ENCODE measurements around the gene SYNGR1.
"Not testable (repeated sequence)": the region's sequence is repeated elsewhere in the genome, so short reads cannot be mapped to it uniquely, and the experiment has no call there.

The SYNGR1 gene

GRCh38 chr22:39319284-39320022 is 30.3 kb upstream of the SYNGR1 start, which contains the start of gene RPL3:
Gene RPL3, minus strand, starts transcription at chr22:39319623. Its CDS starts 26 bp downstream, at chr22:39319597.
- H3K27ac Mint-ChIP-seq = peak within 1 kb of the TSS; percentile 100
- peaks cover 49% of the 10 kb centered on the region for H3K36me3 Mint-ChIP-seq (ENCODE audit: low read depth)
- TF ChIP-seq CTCF (IDR thresholded peaks at IDR 0.05; ENCODE audit: unreplicated experiment in 3 of 3) = peak in 1 of 3 experiments; percentile 33
- no peaks in the 10 kb centered on the region for H3K9me3 Mint-ChIP-seq
- peak within 1 kb of the TSS; percentile 99 to 100 (median 100) for H3K4me3 Mint-ChIP-seq
- no peaks in the 10 kb centered on the region for H3K27me3 Mint-ChIP-seq (ENCODE audit: low read depth)
- H3K4me1 Mint-ChIP-seq = peaks cover 35% of the 10 kb centered on the region

- Mint-ChIP-seq H3K27ac (peak overlapping the region; percentile 100), H3K4me3 (peak overlapping the region; percentile 86 to 100 (median 99)), H3K4me1 (peaks cover 30% of the 10 kb centered on the region), H3K36me3 (ENCODE audit: low read depth) (peaks cover 37% of the 10 kb centered on the region)
- not testable (repeated sequence) for H3K27me3 Mint-ChIP-seq (ENCODE audit: low read depth); H3K9me3 Mint-ChIP-seq
- peak in 1 of 3 experiments; percentile 1 for TF ChIP-seq CTCF (IDR thresholded peaks at IDR 0.05; ENCODE audit: unreplicated experiment in 3 of 3)
These were observed 29.2 kb upstream of the SYNGR1 start for GRCh38 chr22:39320616-39321029.

GRCh38 chr22:39325392-39325932 is 24.3 kb upstream of the SYNGR1 start:
- Mint-ChIP-seq H3K4me3 (no peak overlapping the region), H3K4me1 (no peaks in the 10 kb centered on the region), H3K36me3 (ENCODE audit: low read depth) (no peaks in the 10 kb centered on the region), H3K9me3 (no peaks in the 10 kb centered on the region), H3K27ac (peak overlapping the region in 1 of 3 experiments; percentile 14), H3K27me3 (ENCODE audit: low read depth) (peaks cover 4% of the 10 kb centered on the region)
- TF ChIP-seq CTCF (IDR thresholded peaks at IDR 0.05; ENCODE audit: unreplicated experiment in 3 of 3) = no peak

GRCh38 chr22:39327995-39328754 is 21.6 kb upstream of the SYNGR1 start:
- Mint-ChIP-seq H3K9me3 (no peaks in the 10 kb centered on the region), H3K4me1 (peaks cover 8% of the 10 kb centered on the region), H3K27me3 (ENCODE audit: low read depth) (peaks cover 4% of the 10 kb centered on the region), H3K36me3 (ENCODE audit: low read depth) (no peaks in the 10 kb centered on the region), H3K4me3 (no peak overlapping the region), H3K27ac (no peak overlapping the region)
- TF ChIP-seq CTCF (IDR thresholded peaks at IDR 0.05; ENCODE audit: unreplicated experiment in 3 of 3) = no peak

- H3K4me3 Mint-ChIP-seq; H3K27me3 Mint-ChIP-seq (ENCODE audit: low read depth); H3K27ac Mint-ChIP-seq; H3K36me3 Mint-ChIP-seq (ENCODE audit: low read depth); H3K9me3 Mint-ChIP-seq: not testable (repeated sequence)
- peaks cover 18% of the 10 kb centered on the region for H3K4me1 Mint-ChIP-seq
These were observed 19.2 kb upstream of the SYNGR1 start for GRCh38 chr22:39330553-39330952.

- no peak for TF ChIP-seq CTCF (IDR thresholded peaks at IDR 0.05; ENCODE audit: unreplicated experiment in 3 of 3)
- peak overlapping the region; percentile 88 to 96 (median 94) for H3K27ac Mint-ChIP-seq
- H3K4me1 Mint-ChIP-seq = peaks cover 18% of the 10 kb centered on the region
- no peaks in the 10 kb centered on the region for H3K9me3 Mint-ChIP-seq
- no peaks in the 10 kb centered on the region for H3K27me3 Mint-ChIP-seq (ENCODE audit: low read depth)
- no peaks in the 10 kb centered on the region for H3K36me3 Mint-ChIP-seq (ENCODE audit: low read depth)
- H3K4me3 Mint-ChIP-seq = peak overlapping the region in 1 of 3 experiments; percentile 26
These were observed 17.2 kb upstream of the SYNGR1 start for GRCh38 chr22:39332441-39333064.

Data from nephron (organoid).